ENCODE results near the gene CCDC15. TPM values are rescaled to one million over a fixed set of nuclear protein-coding genes. Genes with fewer than 3 reads are reported as not detected.

Gene CCDC15
- total RNA-seq, 3 donors from 2014 or later, result 0.73 to 1.8 (median 1.6) TPM

GRCh38 chr11:125090816-125091215 lies 136.8 kb downstream of the CCDC15 start:
- DNase-seq, result no peak
- no peak overlapping the region for H3K4me3 ChIP-seq
- H3K9me3 ChIP-seq, result no peaks in the 10 kb centered on the region
- no peak for TF ChIP-seq CTCF (IDR thresholded peaks at IDR 0.05)
- no peak for ATAC-seq
- H3K36me3 ChIP-seq (ENCODE audit: low read depth), result no peaks in the 10 kb centered on the region
- intact Hi-C loops (cut with DNase I, micrococcal nuclease), result no loop called here
- no peaks in the 10 kb centered on the region for H3K4me1 ChIP-seq (ENCODE audit: low read depth)

Other genes starting within 250 kb of the CCDC15 start
- 1 to 10 TPM; 1.7 to 5.3 (median 2.0) TPM for gene NRGN, start 214.3 kb upstream of the CCDC15 start, total RNA-seq
- gene VSIG2, start 201.9 kb upstream of the CCDC15 start, total RNA-seq, result 100 to 1,000 TPM in 2 of 3 donors, 10 to 100 TPM in 1; 78.6 to 268 (median 126) TPM
- 10 to 100 TPM in 1 of 3 donors, 1 to 10 TPM in 2; 7.7 to 11.5 (median 8.4) TPM for gene ESAM, start 191.9 kb upstream of the CCDC15 start, total RNA-seq
- 10 to 100 TPM in 1 of 3 donors, 1 to 10 TPM in 2; 7.2 to 13.6 (median 8.4) TPM for gene MSANTD2, start 153.8 kb upstream of the CCDC15 start, total RNA-seq
- 10 to 100 TPM in 1 of 3 donors, 1 to 10 TPM in 2; 4.0 to 10.3 (median 8.5) TPM for gene ROBO3, start 88.8 kb upstream of the CCDC15 start, total RNA-seq
- 1 to 10 TPM; 4.8 to 8.4 (median 7.9) TPM for gene ROBO4, start 56.3 kb upstream of the CCDC15 start, total RNA-seq
- not detected for gene HEPN1, start 35.0 kb upstream of the CCDC15 start, total RNA-seq
- under 1 TPM in 1 of 3 donors, not detected in 2; 0.57 TPM for gene HEPACAM, start 18.2 kb upstream of the CCDC15 start, total RNA-seq
- 10 to 100 TPM in 1 of 3 donors, 1 to 10 TPM in 2; 4.3 to 10.5 (median 6.2) TPM for gene SLC37A2, start 109.1 kb downstream of the CCDC15 start, total RNA-seq
- gene TMEM218, start 157.4 kb downstream of the CCDC15 start, total RNA-seq, result 10 to 100 TPM; 12.5 to 16.9 (median 16.1) TPM
- 1 to 10 TPM; 1.5 to 4.0 (median 1.9) TPM for gene PKNOX2, start 210.5 kb downstream of the CCDC15 start, total RNA-seq